ENCODE measurements around the gene RHOBTB3.

GRCh38 chr5:95783661-95784060 is 52.5 kb downstream of the RHOBTB3 start:
- TF ChIP-seq POLR2A (IDR thresholded peaks at IDR 0.05) (no peak), CTCF (IDR thresholded peaks at IDR 0.05) (no peak), POLR2AphosphoS5 (IDR thresholded peaks at IDR 0.05) (no peak), EP300 (IDR thresholded peaks at IDR 0.05) (no peak)
